ENCODE data around the gene GRIN2D. TPM values are rescaled to one million over a fixed set of nuclear protein-coding genes. Genes with fewer than 3 reads are reported as not detected.

Gene GRIN2D
- total and polyA plus RNA-seq, 2 donors from 2014 or later: 0.13 to 0.54 TPM

GRCh38 chr19:48382286-48382685 lies 11.2 kb upstream of the GRIN2D start:
- no peak overlapping the region for H3K4me3 ChIP-seq (ENCODE audit: low read length in 3 of 3)
- H3K27me3 ChIP-seq (ENCODE audit: control insufficient read depth, insufficient read depth, low read length): no peaks in the 10 kb centered on the region
- peaks cover 3 to 28% (median 18%) of the 10 kb centered on the region in 3 donors for H3K36me3 ChIP-seq (ENCODE audit: control insufficient read depth in 2 of 3, insufficient read depth in 3 of 3, low read length in 3 of 3)
- TF ChIP-seq, protein P1, sequence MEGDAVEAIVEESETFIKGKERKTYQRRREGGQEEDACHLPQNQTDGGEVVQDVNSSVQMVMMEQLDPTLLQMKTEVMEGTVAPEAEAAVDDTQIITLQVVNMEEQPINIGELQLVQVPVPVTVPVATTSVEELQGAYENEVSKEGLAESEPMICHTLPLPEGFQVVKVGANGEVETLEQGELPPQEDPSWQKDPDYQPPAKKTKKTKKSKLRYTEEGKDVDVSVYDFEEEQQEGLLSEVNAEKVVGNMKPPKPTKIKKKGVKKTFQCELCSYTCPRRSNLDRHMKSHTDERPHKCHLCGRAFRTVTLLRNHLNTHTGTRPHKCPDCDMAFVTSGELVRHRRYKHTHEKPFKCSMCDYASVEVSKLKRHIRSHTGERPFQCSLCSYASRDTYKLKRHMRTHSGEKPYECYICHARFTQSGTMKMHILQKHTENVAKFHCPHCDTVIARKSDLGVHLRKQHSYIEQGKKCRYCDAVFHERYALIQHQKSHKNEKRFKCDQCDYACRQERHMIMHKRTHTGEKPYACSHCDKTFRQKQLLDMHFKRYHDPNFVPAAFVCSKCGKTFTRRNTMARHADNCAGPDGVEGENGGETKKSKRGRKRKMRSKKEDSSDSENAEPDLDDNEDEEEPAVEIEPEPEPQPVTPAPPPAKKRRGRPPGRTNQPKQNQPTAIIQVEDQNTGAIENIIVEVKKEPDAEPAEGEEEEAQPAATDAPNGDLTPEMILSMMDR (IDR thresholded peaks at IDR 0.05; ENCODE audit: borderline replicate concordance, extremely low read depth, insufficient read depth): no peak
- intact Hi-C loops (cut with DNase I): no loop called here
- FAIRE-seq (no peak), DNase-seq (no peak)
- no peaks in the 10 kb centered on the region for H3K9me3 ChIP-seq (ENCODE audit: control insufficient read depth in 2 of 3, insufficient read depth in 1 of 3, low read length in 3 of 3)
- no peak overlapping the region for H3K9ac ChIP-seq (ENCODE audit: low read length in 3 of 3)
- no peaks in the 10 kb centered on the region for H3K4me1 ChIP-seq (ENCODE audit: control insufficient read depth in 2 of 3, insufficient read depth in 2 of 3, low read depth in 1 of 3, low read length in 3 of 3)
- no peak overlapping the region for H3K27ac ChIP-seq (ENCODE audit: low read depth in 2 of 2, low read length in 2 of 2)

GRCh38 chr19:48385461-48386087 lies 7.9 kb upstream of the GRIN2D start:
- Histone ChIP-seq H3K9me3 (ENCODE audit: control insufficient read depth in 2 of 3, insufficient read depth in 1 of 3, low read length in 3 of 3) (no peaks in the 10 kb centered on the region), H3K27ac (ENCODE audit: low read depth in 2 of 2, low read length in 2 of 2) (no peak overlapping the region), H3K36me3 (ENCODE audit: control insufficient read depth in 2 of 3, insufficient read depth in 3 of 3, low read length in 3 of 3) (peaks cover 3 to 40% (median 27%) of the 10 kb centered on the region in 3 donors), H3K4me1 (ENCODE audit: control insufficient read depth in 2 of 3, insufficient read depth in 2 of 3, low read depth in 1 of 3, low read length in 3 of 3) (peaks cover 0 to 2% (median 0%) of the 10 kb centered on the region in 3 donors), H3K9ac (ENCODE audit: low read length in 3 of 3) (no peak overlapping the region), H3K27me3 (ENCODE audit: control insufficient read depth, insufficient read depth, low read length) (no peaks in the 10 kb centered on the region), H3K4me3 (ENCODE audit: low read length in 3 of 3) (no peak overlapping the region)
- intact Hi-C loops (cut with DNase I): no loop called here
- DNase-seq (no peak), FAIRE-seq (no peak)
- TF ChIP-seq, protein P1 (IDR thresholded peaks at IDR 0.05; ENCODE audit: borderline replicate concordance, extremely low read depth, insufficient read depth): no peak

GRCh38 chr19:48386981-48387380 lies 6.5 kb upstream of the GRIN2D start:
- TF ChIP-seq, protein P1 (IDR thresholded peaks at IDR 0.05; ENCODE audit: borderline replicate concordance, extremely low read depth, insufficient read depth): no peak
- H3K36me3 ChIP-seq (ENCODE audit: control insufficient read depth in 2 of 3, insufficient read depth in 3 of 3, low read length in 3 of 3): peaks cover 3 to 40% (median 27%) of the 10 kb centered on the region in 3 donors
- H3K9me3 ChIP-seq (ENCODE audit: control insufficient read depth in 2 of 3, insufficient read depth in 1 of 3, low read length in 3 of 3): no peaks in the 10 kb centered on the region
- H3K4me3 ChIP-seq (ENCODE audit: low read length in 3 of 3): no peak overlapping the region
- no peaks in the 10 kb centered on the region for H3K27me3 ChIP-seq (ENCODE audit: control insufficient read depth, insufficient read depth, low read length)
- DNase-seq: no peak
- no peak overlapping the region for H3K27ac ChIP-seq (ENCODE audit: low read depth in 2 of 2, low read length in 2 of 2)
- intact Hi-C loops (cut with DNase I): no loop called here
- no peak overlapping the region for H3K9ac ChIP-seq (ENCODE audit: low read length in 3 of 3)
- H3K4me1 ChIP-seq (ENCODE audit: control insufficient read depth in 2 of 3, insufficient read depth in 2 of 3, low read depth in 1 of 3, low read length in 3 of 3): peaks cover 0 to 4% (median 0%) of the 10 kb centered on the region in 3 donors
- no peak for FAIRE-seq

All from kidney (tissue), 14 donors.